ENCODE results near the gene POLR3GL. TPM values are rescaled to one million over a fixed set of nuclear protein-coding genes. Genes with fewer than 3 reads are reported as not detected.

The POLR3GL gene
- total RNA-seq, 1 donor from 2014 or later = 22.9 TPM

- peak overlapping the region; percentile 96 to 97 for H3K27ac ChIP-seq
- H3K4me1 ChIP-seq = peaks cover 17 to 46% of the 10 kb centered on the region in 2 donors
- H3K36me3 ChIP-seq = no peaks in the 10 kb centered on the region
- intact Hi-C loops (cut with DNase I) = loop anchor here (5.0 kb wide), 2 partner anchors 37 to 52 kb away; partner anchors contain the start of gene TXNIP
- H3K9me3 ChIP-seq = no peaks in the 10 kb centered on the region
- H3K27me3 ChIP-seq = no peaks in the 10 kb centered on the region
- peak; percentile 39 to 90 for DNase-seq (ENCODE audit: low spot score in 2 of 2)
- peak overlapping the region; percentile 81 to 92 for H3K4me3 ChIP-seq
- TF ChIP-seq CTCF (IDR thresholded peaks at IDR 0.05) = peak in 1 of 3 experiments; percentile 23
These were observed 3.9 kb upstream of the POLR3GL start for GRCh38 chr1:145960468-145961108.

GRCh38 chr1:145961109-145961424 lies 3.4 kb upstream of the POLR3GL start:
- no peaks in the 10 kb centered on the region for H3K36me3 ChIP-seq
- no peaks in the 10 kb centered on the region for H3K9me3 ChIP-seq
- H3K4me1 ChIP-seq = peaks cover 17 to 45% of the 10 kb centered on the region in 2 donors
- peak overlapping the region; percentile 81 to 92 for H3K4me3 ChIP-seq
- TF ChIP-seq CTCF (IDR thresholded peaks at IDR 0.05) = no peak
- no peaks in the 10 kb centered on the region for H3K27me3 ChIP-seq
- peak overlapping the region; percentile 96 to 97 for H3K27ac ChIP-seq
- intact Hi-C loops (cut with DNase I) = loop anchor here (5.0 kb wide), 2 partner anchors 36 to 51 kb away; partner anchors contain the start of gene TXNIP
- no peak for DNase-seq (ENCODE audit: low spot score in 2 of 2)

GRCh38 chr1:145961425-145962156 lies 2.9 kb upstream of the POLR3GL start:
- intact Hi-C loops (cut with DNase I) = loop anchor here (1.0 to 5.0 kb wide), 3 partner anchors 18 to 51 kb away; partner anchors contain the start of gene TXNIP
- H3K4me3 ChIP-seq = peak overlapping the region; percentile 81 to 92
- no peaks in the 10 kb centered on the region for H3K9me3 ChIP-seq
- peak in 1 of 2 donors; percentile 81 for DNase-seq (ENCODE audit: low spot score in 2 of 2)
- H3K36me3 ChIP-seq = no peaks in the 10 kb centered on the region
- no peak for TF ChIP-seq CTCF (IDR thresholded peaks at IDR 0.05)
- no peaks in the 10 kb centered on the region for H3K27me3 ChIP-seq
- H3K27ac ChIP-seq = peak overlapping the region; percentile 96 to 97
- H3K4me1 ChIP-seq = peaks cover 17 to 43% of the 10 kb centered on the region in 2 donors

DNA sequence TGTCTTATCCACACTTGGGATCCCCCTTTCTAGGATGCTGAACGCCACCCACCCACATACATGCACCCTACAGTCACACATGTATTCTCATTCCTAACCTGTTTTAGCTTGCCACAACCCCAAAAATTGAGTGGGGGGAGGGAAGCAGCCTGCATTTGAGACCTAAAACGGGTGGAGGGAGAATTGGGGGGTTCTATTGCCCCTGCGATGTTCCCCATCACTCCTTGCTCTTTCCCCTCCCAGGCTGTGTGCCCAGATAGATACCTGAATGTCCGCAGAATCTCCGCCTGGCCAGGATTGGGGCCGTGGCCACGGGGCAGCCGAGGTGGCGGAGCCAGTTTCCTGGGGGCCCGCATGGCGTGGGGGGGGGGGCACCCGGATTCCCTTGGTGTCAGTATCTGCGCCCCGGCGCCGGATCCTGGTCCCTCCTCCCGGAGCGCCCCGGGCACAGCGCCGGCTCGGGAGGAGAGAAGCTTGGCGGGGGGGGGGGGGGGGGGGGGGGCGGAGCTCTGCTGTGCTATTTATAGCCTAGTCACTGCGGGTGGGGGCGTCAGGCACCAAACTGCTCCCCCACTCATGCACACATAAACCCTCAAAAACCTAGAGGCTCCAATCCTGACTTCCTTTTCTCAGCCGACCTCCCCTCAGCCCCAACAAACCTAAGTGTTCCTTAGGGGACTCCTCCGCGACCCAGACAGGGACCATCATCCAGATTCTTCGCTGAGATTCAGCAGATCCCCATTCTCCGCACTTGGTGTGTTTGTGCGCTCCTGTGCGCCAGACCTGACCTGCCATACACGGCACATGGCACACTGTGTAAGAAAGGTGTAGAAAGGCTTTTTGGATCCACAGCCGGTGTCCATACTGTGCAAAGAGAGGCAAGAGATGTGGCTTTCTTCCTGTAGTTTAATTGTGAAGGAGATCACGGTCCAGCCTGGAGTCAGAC lies 2.1 kb upstream of the POLR3GL start:
- DNase-seq (ENCODE audit: low spot score in 2 of 2) = peak in 1 of 2 donors; percentile 76
- peaks cover 17 to 43% of the 10 kb centered on the region in 2 donors for H3K4me1 ChIP-seq
- no peak for TF ChIP-seq CTCF (IDR thresholded peaks at IDR 0.05)
- no peaks in the 10 kb centered on the region for H3K27me3 ChIP-seq
- H3K4me3 ChIP-seq = peak overlapping the region; percentile 81 to 92
- H3K27ac ChIP-seq = peak overlapping the region; percentile 96 to 97
- no peaks in the 10 kb centered on the region for H3K9me3 ChIP-seq
- no peaks in the 10 kb centered on the region for H3K36me3 ChIP-seq
- intact Hi-C loops (cut with DNase I) = loop anchor here (1.0 to 5.0 kb wide), 3 partner anchors 17 to 50 kb away; partner anchors contain the start of gene TXNIP
